NCI-H2171 (cell line): ENCODE measurements around the gene LCE7A.

ENCODE experiments used
- DNase-seq: peaks from one replicate; lab custom pipeline; 2025; lab: John Stamatoyannopoulos, UW

LCE7A gene, protein sequence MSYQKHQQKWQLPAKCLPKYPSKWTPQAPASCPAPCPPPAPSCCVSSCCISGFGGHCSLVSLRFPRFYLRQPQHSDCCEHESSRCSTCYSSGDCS

DNA sequence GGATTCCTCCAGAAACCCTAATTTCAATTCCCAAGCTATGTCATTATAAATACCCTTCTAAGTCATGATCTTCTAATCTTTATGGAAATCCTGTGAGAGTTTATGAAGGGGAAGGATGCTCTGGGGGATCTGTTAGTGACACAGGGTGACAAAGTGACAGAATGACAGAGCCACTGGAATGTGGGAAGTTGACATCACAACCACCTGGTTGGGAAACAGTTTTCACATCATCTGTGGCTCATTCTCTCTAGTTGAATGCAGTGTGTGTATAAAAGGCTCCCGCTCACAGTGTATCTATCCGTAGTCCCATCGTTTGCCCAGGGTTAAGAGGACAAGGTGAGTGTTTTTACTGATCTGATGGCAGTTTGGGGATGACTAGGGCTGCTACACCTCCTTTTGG, at the start of gene LCE7A:
Gene LCE7A (plus strand): TSS at position 301 of the 400 bp plus-strand sequence. CDS start 702 bp downstream, outside the sequence.
- DNase-seq = no peak

DNA sequence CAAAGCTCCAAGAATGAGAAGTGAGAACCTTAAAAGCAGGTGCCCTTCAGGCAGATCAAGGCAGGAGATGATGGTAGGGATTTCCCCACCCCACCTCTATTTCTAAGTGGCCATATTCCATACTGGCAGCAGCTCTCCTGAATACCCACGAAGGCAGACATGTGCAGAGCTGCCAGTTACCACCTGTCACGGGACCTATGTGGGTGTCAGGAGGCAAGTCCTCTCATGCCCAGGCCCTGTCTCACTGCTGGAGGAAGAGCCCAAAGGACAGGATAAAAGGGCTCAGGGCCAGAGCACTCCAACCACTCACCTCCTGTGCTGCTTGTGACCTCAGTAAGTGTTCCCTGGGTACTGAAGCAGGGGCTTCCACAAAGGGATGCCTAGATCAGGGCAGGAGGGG, 48.7 kb upstream of the LCE7A start:
- no peak for DNase-seq

DNA sequence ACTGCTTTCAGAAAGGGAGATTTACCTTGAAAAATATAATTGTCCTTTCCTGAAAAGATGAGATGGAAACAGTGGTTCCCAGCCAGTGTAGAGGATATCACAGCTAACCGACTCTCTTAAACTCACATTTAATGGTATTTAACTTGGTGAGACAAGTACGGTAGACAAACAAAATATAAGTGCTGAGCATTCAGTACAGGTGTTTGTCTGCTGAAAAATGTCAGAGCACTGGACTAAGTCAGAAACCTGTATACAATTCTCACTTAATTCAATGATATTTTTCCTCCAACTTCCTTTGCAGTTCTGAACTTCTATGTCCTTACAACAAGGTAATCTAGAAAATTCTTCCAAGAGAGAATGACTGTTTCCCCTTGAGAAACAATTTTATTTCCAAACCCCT, 48.1 kb upstream of the LCE7A start, which contains the start of gene LCE1B:
Gene LCE1B (plus strand): TSS at position 301 of the 400 bp plus-strand sequence. CDS start 476 bp downstream, outside the sequence.
- no peak for DNase-seq

DNA sequence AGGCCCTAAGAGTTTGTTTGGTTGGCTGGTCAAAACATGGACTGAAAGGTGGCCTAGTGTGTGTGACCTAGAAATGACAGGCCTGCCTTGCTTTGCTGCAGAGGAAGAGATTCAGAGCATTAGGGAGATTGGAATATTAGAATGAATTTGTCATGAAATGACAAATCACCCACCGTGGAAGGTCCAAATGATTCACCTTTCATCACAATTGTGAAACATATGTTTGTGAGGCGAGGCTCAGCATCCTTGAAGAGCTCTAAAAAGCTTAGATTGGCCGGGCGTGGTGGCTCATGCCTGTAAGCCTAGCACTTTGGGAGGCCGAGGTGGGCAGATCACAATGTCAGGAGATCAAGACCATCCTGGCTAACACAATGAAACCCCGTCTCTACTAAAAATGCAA, 42.5 kb upstream of the LCE7A start:
- no peak for DNase-seq

DNA sequence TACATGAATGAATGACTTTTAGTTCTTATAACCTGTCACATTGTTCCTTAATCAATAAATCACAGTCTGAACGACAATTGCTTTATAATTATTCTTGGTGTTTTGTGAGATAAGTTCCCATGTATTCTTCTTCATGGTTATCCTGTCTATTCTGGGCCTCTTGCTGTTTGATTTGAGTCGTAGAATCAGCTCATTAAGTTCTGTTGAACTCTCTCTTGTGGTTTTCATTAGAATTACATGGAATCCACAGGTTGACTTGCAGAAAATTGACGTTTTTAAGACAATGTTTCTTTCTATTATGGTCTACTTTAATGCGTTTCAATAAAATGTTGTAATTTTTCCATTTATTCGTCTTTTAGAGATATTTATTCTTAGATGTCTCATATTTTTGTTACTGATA, 36.5 kb upstream of the LCE7A start:
- no peak for DNase-seq

DNA sequence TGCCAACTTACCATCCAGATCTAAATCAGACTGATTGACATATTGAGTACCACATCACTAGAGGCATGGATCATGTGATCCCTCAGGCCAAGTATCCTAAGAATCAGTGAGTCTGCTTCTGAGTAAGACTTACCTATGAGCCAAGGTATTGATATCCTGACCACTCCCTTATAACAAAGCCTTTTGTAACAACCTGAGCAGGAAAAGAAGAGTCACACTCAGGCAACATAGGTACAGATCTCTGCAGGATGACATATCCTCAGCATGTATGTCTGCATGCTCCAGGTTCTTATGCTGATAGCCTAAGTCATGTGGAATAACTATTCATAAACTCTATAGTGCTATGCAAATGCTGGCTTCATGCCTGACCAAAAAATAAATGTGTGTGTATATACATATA, 34.8 kb upstream of the LCE7A start:
- no peak for DNase-seq

DNA sequence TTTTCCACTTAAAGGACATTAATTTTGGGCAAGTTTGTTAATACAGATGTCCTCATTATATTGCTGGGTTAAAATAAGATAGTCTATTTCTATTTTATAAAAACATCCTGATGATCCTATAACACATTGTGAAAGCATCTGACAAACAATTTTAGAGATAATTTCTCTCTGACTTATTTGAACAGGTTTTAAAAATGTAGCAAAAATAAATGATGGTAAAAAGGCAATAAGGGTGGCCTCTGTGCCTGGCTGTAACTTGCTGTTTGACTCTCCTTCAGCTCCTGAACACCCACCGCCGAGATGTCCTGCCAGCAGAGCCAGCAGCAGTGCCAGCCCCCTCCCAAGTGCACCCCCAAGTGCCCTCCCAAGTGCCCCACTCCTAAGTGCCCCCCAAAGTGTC, 32.6 kb upstream of the LCE7A start, which contains the start of gene LCE1A:
Gene LCE1A (plus strand): TSS at position 301 of the 400 bp plus-strand sequence. CDS start 0 bp downstream, at position 301.
- no peak for DNase-seq

DNA sequence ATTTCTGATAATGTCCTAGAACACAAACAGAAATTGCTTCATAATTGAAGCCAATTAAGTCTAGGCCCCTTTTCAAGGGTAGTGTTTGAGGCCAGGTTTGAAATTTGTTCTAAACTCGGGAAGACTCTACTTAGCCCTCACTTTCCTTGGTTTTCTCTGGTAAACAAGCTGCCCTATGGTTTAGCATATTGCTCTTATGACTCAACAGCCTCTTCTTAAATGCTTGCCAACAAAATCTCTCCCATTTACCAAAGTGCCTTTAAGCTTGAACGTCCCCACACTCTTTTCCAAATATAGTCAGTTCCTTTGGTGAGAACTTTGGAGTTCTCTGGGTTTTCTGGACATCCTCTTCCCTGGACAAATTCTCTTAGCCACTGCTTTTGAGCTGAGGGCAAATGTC, 22.9 kb upstream of the LCE7A start:
- DNase-seq = no peak

DNA sequence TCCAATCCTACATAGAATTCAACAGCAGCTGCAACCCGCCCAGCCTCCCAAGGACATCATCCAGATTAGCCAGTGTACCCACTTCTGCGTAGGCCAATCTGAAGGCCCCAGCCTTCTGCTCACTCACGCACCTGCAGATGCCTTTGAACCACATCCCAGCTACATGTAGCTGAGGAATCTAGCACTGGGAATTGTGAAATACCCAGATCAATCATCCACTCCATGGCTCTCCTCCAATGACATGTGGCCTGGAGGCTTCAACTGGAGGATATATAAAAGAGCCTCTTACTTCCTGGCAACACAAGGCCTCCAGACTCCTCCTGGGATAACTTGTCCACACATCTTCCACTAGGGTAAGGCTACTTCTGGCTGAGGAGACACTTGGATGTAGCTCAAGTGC, 17.2 kb upstream of the LCE7A start, which contains the start of gene LCE6A:
Gene LCE6A (plus strand): TSS at position 301 of the 400 bp plus-strand sequence. CDS start 665 bp downstream, outside the sequence.
- DNase-seq = no peak

DNA sequence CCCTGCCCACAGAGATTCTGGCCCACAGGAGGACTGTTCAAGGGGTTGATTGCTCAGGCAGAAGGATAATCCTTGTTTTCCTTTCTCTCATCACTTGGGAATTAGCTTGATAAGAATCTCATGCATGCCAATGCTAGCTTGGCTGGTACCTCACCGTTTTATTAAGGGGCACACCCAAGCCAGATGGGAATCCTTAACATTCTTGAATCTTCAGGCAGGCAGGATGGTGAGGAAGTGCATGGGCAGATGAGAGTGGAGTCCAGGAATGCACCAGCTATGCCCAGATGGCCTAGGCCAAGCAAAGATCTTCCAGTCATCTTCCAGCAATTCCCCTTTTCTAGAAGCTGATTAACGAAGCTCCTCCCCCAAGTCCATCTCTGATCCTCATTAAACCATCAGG, 4.1 kb upstream of the LCE7A start:
- no peak for DNase-seq

DNA sequence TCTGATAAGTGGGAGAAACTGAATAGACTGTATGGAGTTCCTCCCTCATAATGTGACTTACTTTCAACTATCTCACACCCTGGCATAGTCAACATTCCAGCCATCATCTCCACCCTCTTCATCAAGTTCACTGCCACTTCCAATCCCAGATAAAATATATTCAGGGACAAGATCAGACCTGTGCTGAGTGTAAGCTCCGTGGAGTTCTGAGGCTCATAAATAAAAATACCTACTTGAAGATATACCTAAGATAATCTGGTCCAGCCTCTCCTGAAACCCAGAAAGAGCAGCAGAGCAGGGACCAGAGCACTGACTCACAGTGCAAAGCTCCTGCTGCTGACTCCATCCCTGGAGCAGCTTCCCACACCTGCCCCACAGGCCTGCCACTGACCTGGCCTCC, 1.7 kb upstream of the LCE7A start:
- DNase-seq = no peak

DNA sequence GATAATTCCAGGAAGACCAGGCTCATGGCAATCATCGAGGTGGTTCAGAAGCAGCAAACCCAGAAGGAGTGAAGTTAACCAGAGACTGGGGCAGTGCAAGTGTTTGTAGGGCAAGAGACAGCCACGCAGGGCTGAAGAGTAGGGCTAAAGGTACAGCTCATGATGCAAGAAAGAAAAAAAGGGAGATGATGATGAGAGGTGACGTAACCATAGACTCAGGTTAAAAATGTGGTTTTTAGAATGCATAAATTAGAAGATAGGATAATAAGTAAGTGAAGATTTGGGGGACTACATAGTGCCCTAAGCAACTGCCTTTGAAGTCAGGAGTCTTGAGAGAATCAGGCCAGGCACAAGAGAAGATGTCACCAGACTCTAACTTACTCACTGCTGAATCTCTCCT, 333 bp downstream of the LCE7A start:
- DNase-seq = no peak

DNA sequence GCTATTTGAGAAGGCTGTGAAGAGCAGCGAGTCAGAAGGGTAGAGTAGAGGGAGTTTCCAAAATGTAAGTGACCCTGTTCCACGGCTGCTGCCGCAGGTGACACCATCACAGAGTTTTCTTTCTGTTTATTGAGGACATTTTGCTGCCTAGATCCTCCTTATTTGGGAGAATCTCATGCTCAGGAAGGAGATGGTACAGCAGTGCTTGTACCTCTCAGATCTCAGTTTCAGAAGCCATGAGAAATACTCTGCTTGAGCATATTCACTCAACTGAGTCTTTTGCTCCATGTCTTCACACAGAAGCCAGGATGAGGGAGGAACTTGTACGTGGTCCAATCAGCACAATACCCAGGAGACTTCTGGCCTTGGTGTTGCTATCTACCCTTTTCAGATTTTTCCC, 1.6 kb downstream of the LCE7A start:
- DNase-seq = no peak

DNA sequence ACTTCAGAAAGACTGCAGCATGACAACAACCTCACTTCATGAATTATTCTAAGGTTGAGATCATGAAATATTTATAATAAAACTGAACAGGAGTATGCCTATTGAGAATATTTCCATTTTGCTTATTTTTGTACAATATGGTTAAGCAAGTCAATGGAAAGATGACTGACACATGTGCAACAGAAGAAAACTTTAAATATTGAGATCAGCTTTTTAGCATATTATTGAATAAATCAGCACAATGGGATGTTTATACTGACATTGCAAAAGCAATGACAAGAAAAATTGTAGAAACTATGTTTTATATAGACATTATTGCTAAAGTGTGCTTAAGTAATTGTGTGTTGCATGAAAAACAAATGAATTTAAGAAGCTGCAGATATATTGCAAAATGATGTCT, 4.6 kb downstream of the LCE7A start:
- DNase-seq = no peak

DNA sequence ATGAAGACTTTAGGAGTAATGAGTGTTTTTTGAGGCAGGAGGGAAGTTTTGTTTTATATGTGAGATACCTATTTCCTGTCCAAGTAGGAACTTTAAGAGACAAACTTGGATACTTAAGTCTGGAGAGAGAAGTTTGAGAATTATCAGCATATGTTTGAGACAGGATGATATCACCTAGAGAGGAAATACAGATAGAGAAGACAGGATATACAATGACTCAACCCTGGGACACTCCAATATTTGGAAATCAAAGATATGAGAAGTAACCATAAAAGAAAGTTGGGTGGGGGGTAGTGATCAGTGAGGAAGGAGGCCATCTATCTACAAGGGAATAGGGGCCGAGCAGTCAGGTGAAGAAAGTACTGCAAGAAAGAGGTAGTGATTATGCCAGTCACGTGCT, 6.5 kb downstream of the LCE7A start:
- DNase-seq = no peak

DNA sequence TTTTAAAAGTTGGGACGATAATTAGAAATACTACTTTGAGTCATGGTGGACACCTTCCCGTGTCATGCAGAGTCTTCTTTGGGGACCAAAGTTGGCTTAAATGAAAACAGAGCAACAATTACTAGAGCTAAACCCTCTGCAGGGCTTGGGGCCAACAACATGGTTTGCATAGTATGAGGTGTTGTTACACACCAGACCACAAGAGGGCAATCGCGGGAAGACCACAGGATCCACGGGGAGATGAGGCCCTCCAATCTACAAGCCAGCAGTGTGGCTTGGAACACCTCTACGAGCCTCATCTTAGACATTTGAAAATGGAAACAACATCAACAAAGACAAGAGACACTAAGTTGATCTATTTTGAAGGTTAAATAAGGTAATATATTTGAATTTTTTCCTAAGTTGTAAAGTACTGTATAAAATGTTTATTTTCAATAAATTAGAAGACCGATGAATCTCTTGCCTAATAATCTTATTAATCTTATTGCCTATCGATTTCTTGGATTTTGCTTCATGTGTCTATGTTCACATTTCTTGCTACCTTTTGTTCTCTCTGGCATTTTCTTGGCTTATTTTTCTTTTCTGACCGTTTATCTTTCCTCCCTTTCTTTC, 10.1 kb downstream of the LCE7A start:
- DNase-seq = peak; percentile 52

DNA sequence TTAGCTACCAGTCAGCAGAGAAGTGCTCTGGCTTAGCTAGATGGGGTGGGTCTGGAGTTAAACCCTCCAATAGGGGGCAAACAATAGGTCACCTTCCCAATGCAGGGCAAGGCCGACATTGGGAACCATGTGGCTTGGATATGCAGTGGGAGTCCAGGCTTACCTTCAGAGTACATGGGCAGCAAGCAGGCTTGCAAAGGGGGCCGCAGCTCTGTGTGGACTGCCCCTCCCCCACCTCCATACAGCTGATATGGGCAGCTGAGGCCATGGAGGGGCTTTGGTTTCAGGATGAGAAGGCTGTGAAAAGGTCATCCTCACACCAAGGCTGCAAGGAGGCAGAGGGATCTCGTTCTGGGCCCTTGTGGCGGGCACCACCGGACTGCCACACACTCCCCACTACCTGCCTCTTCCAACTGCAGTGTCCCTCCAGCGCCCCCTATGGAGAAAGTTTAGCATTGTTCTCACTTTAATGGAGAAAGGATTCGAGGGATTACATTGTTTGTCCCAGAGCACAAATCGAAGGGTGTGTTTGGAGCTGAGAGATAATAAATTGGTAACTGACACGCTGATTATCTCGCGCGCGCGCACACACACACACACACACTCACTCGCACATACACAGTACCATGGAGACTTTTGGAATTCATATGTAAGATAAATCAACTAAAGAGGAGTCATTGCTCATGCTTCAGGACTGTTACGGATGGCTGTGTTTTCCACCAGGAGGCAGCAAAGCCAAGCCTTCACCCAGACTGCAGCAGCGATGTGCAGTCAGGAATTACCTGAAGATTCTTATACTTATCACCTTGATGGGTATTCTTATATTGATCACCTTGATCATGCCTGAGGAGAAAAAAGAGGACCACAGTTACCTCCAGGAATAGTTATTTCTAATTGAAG, 11.3 kb downstream of the LCE7A start:
- DNase-seq = no peak

DNA sequence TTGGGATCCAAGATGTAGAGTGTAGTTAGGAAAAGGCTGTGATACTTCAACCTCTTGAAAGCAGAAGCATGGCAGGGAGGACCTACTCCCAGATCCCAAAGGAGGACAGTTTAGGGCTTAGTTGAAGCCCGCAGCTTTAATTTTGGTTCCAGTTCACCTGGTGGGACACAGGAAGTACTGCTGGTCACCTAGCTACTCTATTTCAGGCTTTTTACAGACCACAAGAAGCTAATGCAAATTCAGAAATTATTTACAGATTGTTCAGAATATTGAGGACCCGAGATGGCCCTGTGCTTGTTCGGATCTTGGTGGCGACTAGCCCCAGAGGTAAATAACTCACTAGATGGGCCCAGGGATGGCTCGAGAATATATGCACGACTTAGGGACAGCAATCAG, 11.9 kb downstream of the LCE7A start:
- DNase-seq = no peak

DNA sequence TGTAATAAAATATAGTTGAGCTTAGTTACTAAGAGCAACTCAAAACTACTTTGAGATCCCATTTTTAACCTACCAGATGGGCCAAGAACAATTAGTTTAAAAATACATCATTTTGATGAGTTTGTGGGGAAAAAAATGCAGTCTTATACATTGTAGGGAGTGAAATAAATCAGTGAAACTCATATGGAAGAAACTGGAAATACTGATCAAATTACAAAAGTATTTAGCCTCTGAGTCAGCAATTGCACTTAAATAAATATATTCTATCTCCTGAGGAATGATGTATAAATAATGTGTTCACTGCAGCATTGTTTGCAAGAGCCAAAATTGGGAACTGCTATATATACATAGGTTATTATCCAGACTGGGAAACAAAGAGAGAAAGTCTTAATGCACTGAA, 13.7 kb downstream of the LCE7A start:
- DNase-seq = no peak

DNA sequence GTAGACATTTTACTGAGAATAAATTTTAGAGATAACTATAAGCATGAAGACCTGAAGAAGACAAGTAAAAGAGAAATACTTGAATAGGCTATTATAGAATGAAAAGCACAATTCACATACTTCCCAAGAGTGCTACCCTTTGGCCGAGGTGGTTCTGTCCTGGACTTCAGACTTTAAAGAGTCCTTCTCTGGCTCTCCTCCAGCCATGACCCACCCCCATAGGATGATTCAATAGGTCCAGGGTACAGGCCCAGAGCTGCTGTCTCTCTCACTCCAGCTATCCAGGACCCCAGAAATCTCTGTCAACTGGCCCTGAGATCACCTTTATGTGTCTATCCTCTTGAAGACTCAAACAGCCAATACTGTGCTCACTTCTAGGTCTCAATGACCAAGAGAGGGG, 17.0 kb downstream of the LCE7A start:
- DNase-seq = no peak

DNA sequence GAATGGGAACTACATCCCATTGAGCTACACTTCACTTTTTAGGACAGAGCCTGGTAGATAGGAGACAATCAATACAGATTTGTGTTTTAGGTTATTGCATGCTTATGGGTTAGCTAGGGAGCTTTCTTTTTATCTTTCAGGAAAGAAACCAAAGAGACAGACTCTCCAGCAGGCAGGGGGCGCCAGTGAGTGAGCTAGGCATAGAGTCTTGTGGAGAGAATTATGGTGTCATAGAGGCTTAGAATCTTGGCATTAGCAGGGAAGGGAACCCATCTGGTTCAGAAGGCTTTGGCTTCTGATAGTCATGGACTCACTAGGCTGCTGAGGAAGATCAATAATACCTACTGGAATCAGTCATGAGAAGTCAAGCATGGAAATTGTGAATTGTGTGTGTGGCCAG, 18.2 kb downstream of the LCE7A start, which contains the start of gene SMCP:
Gene SMCP (plus strand): TSS at position 281 of the 400 bp plus-strand sequence. CDS start 6,101 bp downstream, outside the sequence.
- no peak for DNase-seq

DNA sequence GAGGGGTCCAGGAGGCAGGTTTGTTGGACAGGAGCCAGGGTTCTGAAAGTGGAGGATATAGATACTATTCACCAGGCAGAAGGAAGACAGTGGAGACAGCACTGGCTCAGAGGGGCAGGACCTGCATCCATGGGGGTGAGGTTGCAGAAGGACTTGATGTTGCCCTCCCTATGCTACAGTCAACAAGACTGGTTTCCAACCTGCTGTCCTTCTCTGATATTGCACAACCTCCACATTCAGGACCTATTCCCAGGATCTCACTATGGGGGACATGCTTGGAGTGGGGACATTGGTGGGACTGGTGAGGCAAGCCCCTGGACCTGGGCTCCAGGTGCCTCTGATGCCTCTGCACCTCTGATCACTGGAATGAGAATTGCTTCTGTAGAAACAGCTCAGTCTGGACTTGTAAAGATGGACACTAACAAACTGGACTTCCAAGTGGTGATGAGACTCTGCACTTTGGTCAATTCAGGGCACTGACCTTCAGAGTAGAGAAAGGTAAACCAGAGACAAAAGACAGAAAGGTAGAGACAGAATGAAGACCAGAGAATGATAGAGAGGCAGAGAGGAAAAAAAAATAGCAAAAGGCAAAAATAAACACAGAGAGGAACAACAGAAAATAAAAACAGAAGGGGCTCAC, 19.9 kb downstream of the LCE7A start:
- no peak for DNase-seq
